Neural progenitor cell (in vitro differentiated cells): ENCODE data around the gene OR2H2.

Experiments used
- EZH2 ChIP-seq: fragments of 200-600 bp; sonication (generic); IDR thresholded peaks from 2 replicates; pipeline ENCODE4 v1.6.1; 2017; ENCODE audit warnings: antibody characterized with exemption, mild to moderate bottlenecking, moderate library complexity
- EZH2phosphoT487 ChIP-seq: fragments of 200-600 bp; sonication (generic); IDR thresholded peaks from 2 replicates; pipeline ENCODE4 v1.6.1; 2017; ENCODE audit warnings: antibody characterized with exemption
- TF ChIP-seq, protein P1 (sequence below): fragments of 200-600 bp; sonication (generic); IDR thresholded peaks from 2 replicates; pipeline ENCODE4 v1.5.1; 2017; ENCODE audit warnings: antibody characterized with exemption, mild to moderate bottlenecking

DNA sequence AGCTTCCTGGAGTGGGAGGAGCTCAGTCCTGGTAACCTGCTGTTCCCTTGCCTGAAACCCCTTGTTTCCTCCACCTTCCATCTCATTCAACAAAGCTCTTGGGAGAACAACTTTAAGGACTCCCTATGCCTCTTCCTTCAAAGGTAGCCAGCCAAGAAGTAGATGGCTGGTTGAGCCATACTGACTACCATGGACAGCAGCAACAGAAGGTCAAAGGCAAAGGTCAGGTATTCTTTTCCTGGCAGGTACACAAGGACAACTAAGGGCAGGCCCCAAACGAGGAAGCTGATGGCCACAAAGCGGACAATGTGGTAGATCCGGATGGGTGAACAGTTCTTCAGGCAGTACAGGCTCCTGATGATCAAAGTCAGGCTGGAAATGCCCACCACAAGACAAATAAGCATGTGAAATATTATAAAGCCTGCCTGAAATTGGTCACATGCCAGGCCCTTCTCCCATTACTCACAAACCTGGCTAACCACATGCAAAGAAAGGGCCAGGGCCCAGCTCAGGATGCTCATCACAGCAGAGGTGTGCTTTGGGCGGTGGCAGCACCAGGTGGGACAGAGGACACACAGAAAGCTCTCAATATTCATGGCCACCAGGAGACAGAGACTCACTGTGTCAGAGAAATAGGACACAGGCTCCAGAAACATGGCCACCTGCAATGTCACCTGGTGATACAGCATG lies 47.1 kb upstream of the OR2H2 start:
- TF ChIP-seq, protein P1, sequence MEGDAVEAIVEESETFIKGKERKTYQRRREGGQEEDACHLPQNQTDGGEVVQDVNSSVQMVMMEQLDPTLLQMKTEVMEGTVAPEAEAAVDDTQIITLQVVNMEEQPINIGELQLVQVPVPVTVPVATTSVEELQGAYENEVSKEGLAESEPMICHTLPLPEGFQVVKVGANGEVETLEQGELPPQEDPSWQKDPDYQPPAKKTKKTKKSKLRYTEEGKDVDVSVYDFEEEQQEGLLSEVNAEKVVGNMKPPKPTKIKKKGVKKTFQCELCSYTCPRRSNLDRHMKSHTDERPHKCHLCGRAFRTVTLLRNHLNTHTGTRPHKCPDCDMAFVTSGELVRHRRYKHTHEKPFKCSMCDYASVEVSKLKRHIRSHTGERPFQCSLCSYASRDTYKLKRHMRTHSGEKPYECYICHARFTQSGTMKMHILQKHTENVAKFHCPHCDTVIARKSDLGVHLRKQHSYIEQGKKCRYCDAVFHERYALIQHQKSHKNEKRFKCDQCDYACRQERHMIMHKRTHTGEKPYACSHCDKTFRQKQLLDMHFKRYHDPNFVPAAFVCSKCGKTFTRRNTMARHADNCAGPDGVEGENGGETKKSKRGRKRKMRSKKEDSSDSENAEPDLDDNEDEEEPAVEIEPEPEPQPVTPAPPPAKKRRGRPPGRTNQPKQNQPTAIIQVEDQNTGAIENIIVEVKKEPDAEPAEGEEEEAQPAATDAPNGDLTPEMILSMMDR = no peak
- TF ChIP-seq EZH2phosphoT487 (no peak), EZH2 (no peak)
